GM13977 (cell line): ENCODE measurements around the gene THBS1.

Source experiments
- DNase-seq: peaks from one replicate; pipeline ENCODE4 v3.0.0; 2012; ENCODE audit warnings: low spot score
- CTCF ChIP-seq: IDR thresholded peaks from 2 replicates; pipeline ENCODE4 v1.5.1; 2012; ENCODE audit warnings: mild to moderate bottlenecking, control low read depth; ENCODE audit not compliant: insufficient read depth; ENCODE audit errors: extremely low read depth, missing control alignments
- in situ Hi-C: fragments of 300-500 bp; cut with MboI; formaldehyde crosslinking; loops from one replicate; pipeline ENCODE4 v1.12.0; 2022; ENCODE audit warnings: low sequenced_read_pairs, low pct_unique_long_range_greater_than_20kb, mixed read lengths, inconsistent platforms; ENCODE audit not compliant: unreplicated experiment

The THBS1 gene

GRCh38 chr15:39609166-39609916 lies 28.5 kb downstream of the THBS1 start:
- TF ChIP-seq CTCF = no peak
- in situ Hi-C loops = no loop called here

DNA sequence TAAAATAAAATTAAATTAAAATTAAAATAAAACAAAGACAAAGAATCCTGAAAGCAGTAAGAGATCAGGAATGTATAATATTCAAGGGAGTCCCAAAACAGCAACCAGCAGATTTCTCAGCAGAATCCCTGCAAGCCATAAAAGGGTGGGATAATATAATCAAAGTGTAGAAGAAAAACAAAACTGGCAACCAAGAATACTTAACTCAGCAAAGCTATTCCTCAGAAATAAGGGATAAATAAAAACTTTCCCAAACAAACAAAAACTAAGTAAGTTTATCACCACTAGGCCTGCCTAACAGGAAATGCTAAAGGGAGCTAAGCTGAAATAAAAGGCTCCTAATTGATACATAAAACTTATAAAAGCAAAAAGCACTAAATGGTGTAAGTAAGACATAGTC lies 29.8 kb downstream of the THBS1 start:
- in situ Hi-C loops = no loop called here

More at GRCh38 chr15:39609166-39609916, 28.5 kb downstream of the THBS1 start:
- DNase-seq = no peak

GRCh38 chr15:39613271-39613670 lies 32.4 kb downstream of the THBS1 start:
- TF ChIP-seq CTCF = no peak
- no peak for DNase-seq
- in situ Hi-C loops = no loop called here

More for the DNA sequence above, 29.8 kb downstream of the THBS1 start:
- no peak for TF ChIP-seq CTCF
- no peak for DNase-seq

GRCh38 chr15:39613861-39614260 lies 33.0 kb downstream of the THBS1 start:
- TF ChIP-seq CTCF = no peak
- no peak for DNase-seq
- in situ Hi-C loops = no loop called here

GRCh38 chr15:39616731-39617455 lies 36.0 kb downstream of the THBS1 start:
- in situ Hi-C loops = no loop called here
- TF ChIP-seq CTCF = no peak
- no peak for DNase-seq

DNA sequence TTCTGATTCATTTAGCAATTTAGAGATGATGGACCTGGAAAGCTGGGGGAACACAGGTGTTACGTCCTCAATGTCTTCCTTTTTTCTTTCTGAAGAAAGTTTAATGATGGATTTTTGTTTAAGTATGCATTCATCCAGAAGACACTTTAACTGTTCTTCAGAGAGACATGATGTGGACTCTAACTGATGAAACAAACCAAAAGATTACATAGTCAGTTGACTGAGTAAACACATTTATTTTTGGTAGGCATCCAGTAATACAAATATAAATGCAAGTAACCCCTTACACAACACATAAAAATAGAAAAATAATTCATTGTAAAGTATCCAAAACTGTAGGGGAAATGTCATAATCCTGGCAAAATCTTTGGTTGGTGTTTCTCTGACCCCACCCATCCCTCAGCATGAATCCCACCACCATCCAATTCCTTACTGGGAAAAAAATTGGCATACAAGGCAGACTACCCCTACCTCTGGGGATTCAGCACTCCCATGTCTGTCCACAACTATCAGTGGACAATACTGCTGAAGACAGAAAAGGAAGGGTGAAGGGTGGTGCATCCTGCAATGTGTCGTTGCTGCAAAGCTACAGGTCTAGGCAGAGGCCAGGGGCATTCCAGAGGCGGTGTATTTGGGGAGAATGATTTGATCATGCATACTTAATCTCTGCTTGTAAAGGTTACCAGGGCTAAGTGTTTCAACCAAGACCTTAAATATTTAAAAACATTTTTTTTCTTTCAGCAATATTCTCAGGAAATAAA lies 37.4 kb downstream of the THBS1 start:
- no peak for DNase-seq
- no peak for TF ChIP-seq CTCF
- in situ Hi-C loops = no loop called here
